ENCODE data around the gene SLC22A12.

The SLC22A12 gene

GRCh38 chr11:64571410-64572091 lies 19.5 kb upstream of the SLC22A12 start:
- peak overlapping the region; percentile 2 for H3K9ac ChIP-seq (ENCODE audit: low read length)
- no peak overlapping the region for H3K4me3 ChIP-seq (ENCODE audit: low read depth, low read length)
- no peaks in the 10 kb centered on the region for H3K27me3 ChIP-seq (ENCODE audit: control insufficient read depth, insufficient read depth, low read length)
- no peaks in the 10 kb centered on the region for H3K36me3 ChIP-seq (ENCODE audit: control insufficient read depth, insufficient read depth, low read length)
- H3K9me3 ChIP-seq (ENCODE audit: control insufficient read depth, insufficient read depth, low read depth, low read length), result no peaks in the 10 kb centered on the region
- H3K4me1 ChIP-seq (ENCODE audit: control insufficient read depth, insufficient read depth, low read length), result peaks cover 23% of the 10 kb centered on the region
- no peak overlapping the region for H3K27ac ChIP-seq (ENCODE audit: low read depth, low read length)

- H3K9ac ChIP-seq (ENCODE audit: low read length), result peak overlapping the region; percentile 2
- H3K27ac ChIP-seq (ENCODE audit: low read depth, low read length), result no peak overlapping the region
- H3K36me3 ChIP-seq (ENCODE audit: control insufficient read depth, insufficient read depth, low read length), result no peaks in the 10 kb centered on the region
- no peaks in the 10 kb centered on the region for H3K27me3 ChIP-seq (ENCODE audit: control insufficient read depth, insufficient read depth, low read length)
- no peak overlapping the region for H3K4me3 ChIP-seq (ENCODE audit: low read depth, low read length)
- H3K4me1 ChIP-seq (ENCODE audit: control insufficient read depth, insufficient read depth, low read length), result peaks cover 17% of the 10 kb centered on the region
- H3K9me3 ChIP-seq (ENCODE audit: control insufficient read depth, insufficient read depth, low read depth, low read length), result no peaks in the 10 kb centered on the region
These were observed 18.9 kb upstream of the SLC22A12 start for GRCh38 chr11:64572143-64572542.

- H3K4me3 ChIP-seq (ENCODE audit: low read depth, low read length), result no peak overlapping the region
- H3K27me3 ChIP-seq (ENCODE audit: control insufficient read depth, insufficient read depth, low read length), result no peaks in the 10 kb centered on the region
These were observed 13.8 kb upstream of the SLC22A12 start for GRCh38 chr11:64577202-64577601.

GRCh38 chr11:64580412-64580811 lies 10.6 kb upstream of the SLC22A12 start:
- H3K27ac ChIP-seq (ENCODE audit: low read depth, low read length), result no peak overlapping the region
- no peak overlapping the region for H3K4me3 ChIP-seq (ENCODE audit: low read depth, low read length)
- no peaks in the 10 kb centered on the region for H3K27me3 ChIP-seq (ENCODE audit: control insufficient read depth, insufficient read depth, low read length)
- no peaks in the 10 kb centered on the region for H3K36me3 ChIP-seq (ENCODE audit: control insufficient read depth, insufficient read depth, low read length)
- no peaks in the 10 kb centered on the region for H3K9me3 ChIP-seq (ENCODE audit: control insufficient read depth, insufficient read depth, low read depth, low read length)
- no peaks in the 10 kb centered on the region; the same call in 1 of the 2 replicates for H3K4me1 ChIP-seq (ENCODE audit: control insufficient read depth, insufficient read depth, low read length)
- H3K9ac ChIP-seq (ENCODE audit: low read length), result no peak overlapping the region

More at GRCh38 chr11:64577202-64577601, 13.8 kb upstream of the SLC22A12 start:
- no peaks in the 10 kb centered on the region for H3K36me3 ChIP-seq (ENCODE audit: control insufficient read depth, insufficient read depth, low read length)
- no peak overlapping the region for H3K9ac ChIP-seq (ENCODE audit: low read length)
- H3K4me1 ChIP-seq (ENCODE audit: control insufficient read depth, insufficient read depth, low read length), result peaks cover 2% of the 10 kb centered on the region; the same call in 1 of the 2 replicates
- no peak overlapping the region for H3K27ac ChIP-seq (ENCODE audit: low read depth, low read length)
- H3K9me3 ChIP-seq (ENCODE audit: control insufficient read depth, insufficient read depth, low read depth, low read length), result no peaks in the 10 kb centered on the region

- Histone ChIP-seq H3K27ac (ENCODE audit: low read depth, low read length) (no peak overlapping the region), H3K36me3 (ENCODE audit: control insufficient read depth, insufficient read depth, low read length) (no peaks in the 10 kb centered on the region), H3K4me3 (ENCODE audit: low read depth, low read length) (no peak overlapping the region), H3K4me1 (ENCODE audit: control insufficient read depth, insufficient read depth, low read length) (no peaks in the 10 kb centered on the region; the same call in 1 of the 2 replicates), H3K9ac (ENCODE audit: low read length) (no peak overlapping the region), H3K9me3 (ENCODE audit: control insufficient read depth, insufficient read depth, low read depth, low read length) (no peaks in the 10 kb centered on the region), H3K27me3 (ENCODE audit: control insufficient read depth, insufficient read depth, low read length) (no peaks in the 10 kb centered on the region)
These were observed 9.9 kb upstream of the SLC22A12 start for GRCh38 chr11:64581057-64581523.

GRCh38 chr11:64582885-64583284 lies 8.1 kb upstream of the SLC22A12 start:
- Histone ChIP-seq H3K36me3 (ENCODE audit: control insufficient read depth, insufficient read depth, low read length) (no peaks in the 10 kb centered on the region), H3K9me3 (ENCODE audit: control insufficient read depth, insufficient read depth, low read depth, low read length) (no peaks in the 10 kb centered on the region), H3K27me3 (ENCODE audit: control insufficient read depth, insufficient read depth, low read length) (no peaks in the 10 kb centered on the region), H3K4me3 (ENCODE audit: low read depth, low read length) (no peak overlapping the region), H3K4me1 (ENCODE audit: control insufficient read depth, insufficient read depth, low read length) (no peaks in the 10 kb centered on the region; the same call in 1 of the 2 replicates), H3K27ac (ENCODE audit: low read depth, low read length) (no peak overlapping the region), H3K9ac (ENCODE audit: low read length) (no peak overlapping the region)

- Histone ChIP-seq H3K27me3 (ENCODE audit: control insufficient read depth, insufficient read depth, low read length) (no peaks in the 10 kb centered on the region), H3K4me3 (ENCODE audit: low read depth, low read length) (no peak overlapping the region), H3K9me3 (ENCODE audit: control insufficient read depth, insufficient read depth, low read depth, low read length) (peaks cover 4% of the 10 kb centered on the region), H3K4me1 (ENCODE audit: control insufficient read depth, insufficient read depth, low read length) (no peaks in the 10 kb centered on the region; the same call in 1 of the 2 replicates), H3K9ac (ENCODE audit: low read length) (no peak overlapping the region), H3K36me3 (ENCODE audit: control insufficient read depth, insufficient read depth, low read length) (no peaks in the 10 kb centered on the region), H3K27ac (ENCODE audit: low read depth, low read length) (no peak overlapping the region)
These were observed 7.4 kb upstream of the SLC22A12 start for GRCh38 chr11:64583296-64584262.

- Histone ChIP-seq H3K9me3 (ENCODE audit: control insufficient read depth, insufficient read depth, low read depth, low read length) (peaks cover 13% of the 10 kb centered on the region), H3K4me3 (ENCODE audit: low read depth, low read length) (no peak overlapping the region), H3K36me3 (ENCODE audit: control insufficient read depth, insufficient read depth, low read length) (no peaks in the 10 kb centered on the region), H3K27me3 (ENCODE audit: control insufficient read depth, insufficient read depth, low read length) (no peaks in the 10 kb centered on the region), H3K27ac (ENCODE audit: low read depth, low read length) (no peak overlapping the region), H3K4me1 (ENCODE audit: control insufficient read depth, insufficient read depth, low read length) (no peaks in the 10 kb centered on the region; the same call in 1 of the 2 replicates), H3K9ac (ENCODE audit: low read length) (no peak overlapping the region)
These were observed 5.9 kb upstream of the SLC22A12 start for GRCh38 chr11:64585150-64585549.

- Histone ChIP-seq H3K9ac (ENCODE audit: low read length) (no peak overlapping the region), H3K36me3 (ENCODE audit: control insufficient read depth, insufficient read depth, low read length) (no peaks in the 10 kb centered on the region), H3K4me3 (ENCODE audit: low read depth, low read length) (no peak overlapping the region), H3K4me1 (ENCODE audit: control insufficient read depth, insufficient read depth, low read length) (no peaks in the 10 kb centered on the region; the same call in 1 of the 2 replicates), H3K27me3 (ENCODE audit: control insufficient read depth, insufficient read depth, low read length) (no peaks in the 10 kb centered on the region), H3K9me3 (ENCODE audit: control insufficient read depth, insufficient read depth, low read depth, low read length) (peaks cover 13% of the 10 kb centered on the region), H3K27ac (ENCODE audit: low read depth, low read length) (no peak overlapping the region)
These were observed 4.7 kb upstream of the SLC22A12 start for GRCh38 chr11:64586366-64586765.

GRCh38 chr11:64588701-64589100 lies 2.3 kb upstream of the SLC22A12 start:
- H3K4me3 ChIP-seq (ENCODE audit: low read depth, low read length), result no peak overlapping the region
- H3K27me3 ChIP-seq (ENCODE audit: control insufficient read depth, insufficient read depth, low read length), result no peaks in the 10 kb centered on the region
- H3K9ac ChIP-seq (ENCODE audit: low read length), result no peak overlapping the region
- no peaks in the 10 kb centered on the region for H3K36me3 ChIP-seq (ENCODE audit: control insufficient read depth, insufficient read depth, low read length)
- H3K4me1 ChIP-seq (ENCODE audit: control insufficient read depth, insufficient read depth, low read length), result no peaks in the 10 kb centered on the region; the same call in 1 of the 2 replicates
- H3K27ac ChIP-seq (ENCODE audit: low read depth, low read length), result no peak overlapping the region
- peaks cover 13% of the 10 kb centered on the region for H3K9me3 ChIP-seq (ENCODE audit: control insufficient read depth, insufficient read depth, low read depth, low read length)

Data from HUES6 (cell line).